Left ventricle myocardium inferior (tissue), 1 donor: Measurements from ENCODE around the gene KMT2A. TPM values are rescaled to one million over a fixed set of nuclear protein-coding genes. Genes with fewer than 3 reads are reported as not detected.

ENCODE experiments used
- DNase-seq: peaks from one replicate; pipeline ENCODE4 v3.0.0-alpha.2; 2020
- H3K27ac ChIP-seq: fragments of 200-600 bp; replicated peaks from 2 replicates; pipeline ENCODE4 v1.8.0; 2021
- H3K27me3 ChIP-seq: fragments of 200-600 bp; 2 replicates; pipeline ENCODE4 v1.8.0; 2021; ENCODE audit warnings: low read depth
- H3K36me3 ChIP-seq: fragments of 200-600 bp; 2 replicates; pipeline ENCODE4 v1.8.0; 2021
- H3K4me1 ChIP-seq: fragments of 200-600 bp; 2 replicates; pipeline ENCODE4 v1.8.0; 2021
- H3K4me3 ChIP-seq: fragments of 200-600 bp; 2 replicates; pipeline ENCODE4 v1.8.0; 2021; ENCODE audit warnings: mild to moderate bottlenecking, moderate library complexity
- H3K9me3 ChIP-seq: fragments of 200-600 bp; replicated peaks from 2 replicates; pipeline ENCODE4 v1.8.0; 2021
- intact Hi-C: fragments of 100-400 bp; cut with micrococcal nuclease; formaldehyde crosslinking; loops from one replicate; pipeline ENCODE4 v1.11.0; 2022
- total RNA-seq: library from RNA; stranded (reverse); fragmentation: NEBNext Ultra II Directional; extraction: Animal tissue kit (Norgen Biotek cat#: 25700); gene quantifications from one replicate; pipeline ENCODE4 v1.2.1, GENCODE V29; 2021
- TF ChIP-seq, protein P1 (sequence below): fragments of 200-600 bp; IDR thresholded peaks from 2 replicates; pipeline ENCODE4 v1.8.0; 2021; ENCODE audit warnings: antibody characterized with exemption, mild to moderate bottlenecking, borderline replicate concordance
- donor health status: DM: no; HTN: yes; CAD: no; lungs with severe emphysema.

KMT2A gene
- total RNA-seq, 1 donor from 2014 or later = 21.0 TPM

DNA sequence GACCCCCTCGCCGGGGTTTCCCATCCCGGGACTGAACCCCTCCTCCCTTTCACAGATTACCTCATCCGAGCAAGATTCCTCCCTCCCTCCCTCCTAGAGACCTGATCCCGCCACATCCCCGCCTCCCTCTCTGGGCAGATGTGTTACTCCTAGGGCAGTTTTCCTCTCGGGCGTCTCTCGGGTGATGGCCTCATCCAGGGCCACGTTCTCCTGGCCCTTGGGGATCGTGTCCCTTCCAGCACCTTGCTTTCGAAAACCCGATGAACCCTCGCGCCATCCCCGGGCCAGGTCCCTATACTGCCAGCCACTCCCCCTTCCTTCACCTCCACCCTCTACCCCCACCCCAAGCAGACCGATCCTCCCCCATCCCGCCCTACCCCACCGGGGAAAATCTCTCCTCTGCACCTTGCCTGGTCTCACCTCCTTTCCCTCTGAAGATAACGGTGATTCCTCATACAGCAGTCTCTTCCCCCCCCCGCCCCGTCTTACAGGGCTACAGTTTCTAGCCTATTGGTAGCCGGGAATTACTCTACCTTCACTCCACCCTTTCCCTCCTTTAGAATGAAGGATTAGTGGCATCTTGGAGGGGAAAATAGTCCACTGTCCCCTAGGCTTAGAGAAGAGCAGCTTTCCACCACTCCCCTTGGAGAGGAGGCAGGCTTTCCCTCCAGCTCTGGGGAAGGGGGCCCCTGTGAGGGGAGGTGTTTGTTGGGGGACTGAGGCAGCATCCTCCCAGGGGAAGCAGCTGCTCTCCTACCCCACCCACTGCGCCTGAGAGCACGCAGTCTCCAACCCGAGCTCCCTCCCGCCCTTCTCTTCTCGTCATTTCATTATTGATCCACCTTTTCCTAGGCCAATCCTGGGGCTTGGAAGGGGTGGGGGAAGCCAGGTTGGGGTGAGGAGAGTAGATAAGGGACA is 1.2 kb downstream of the KMT2A start:
- no peaks in the 10 kb centered on the region for H3K9me3 ChIP-seq
- H3K36me3 ChIP-seq = no peaks in the 10 kb centered on the region
- DNase-seq = peak; percentile 20
- TF ChIP-seq, protein P1, sequence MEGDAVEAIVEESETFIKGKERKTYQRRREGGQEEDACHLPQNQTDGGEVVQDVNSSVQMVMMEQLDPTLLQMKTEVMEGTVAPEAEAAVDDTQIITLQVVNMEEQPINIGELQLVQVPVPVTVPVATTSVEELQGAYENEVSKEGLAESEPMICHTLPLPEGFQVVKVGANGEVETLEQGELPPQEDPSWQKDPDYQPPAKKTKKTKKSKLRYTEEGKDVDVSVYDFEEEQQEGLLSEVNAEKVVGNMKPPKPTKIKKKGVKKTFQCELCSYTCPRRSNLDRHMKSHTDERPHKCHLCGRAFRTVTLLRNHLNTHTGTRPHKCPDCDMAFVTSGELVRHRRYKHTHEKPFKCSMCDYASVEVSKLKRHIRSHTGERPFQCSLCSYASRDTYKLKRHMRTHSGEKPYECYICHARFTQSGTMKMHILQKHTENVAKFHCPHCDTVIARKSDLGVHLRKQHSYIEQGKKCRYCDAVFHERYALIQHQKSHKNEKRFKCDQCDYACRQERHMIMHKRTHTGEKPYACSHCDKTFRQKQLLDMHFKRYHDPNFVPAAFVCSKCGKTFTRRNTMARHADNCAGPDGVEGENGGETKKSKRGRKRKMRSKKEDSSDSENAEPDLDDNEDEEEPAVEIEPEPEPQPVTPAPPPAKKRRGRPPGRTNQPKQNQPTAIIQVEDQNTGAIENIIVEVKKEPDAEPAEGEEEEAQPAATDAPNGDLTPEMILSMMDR = no peak
- intact Hi-C loops = no loop called here
- H3K4me1 ChIP-seq = peaks cover 81% of the 10 kb centered on the region
- peak overlapping the region; percentile 91 for H3K27ac ChIP-seq
- H3K4me3 ChIP-seq = peak overlapping the region; percentile 99
- no peaks in the 10 kb centered on the region for H3K27me3 ChIP-seq

DNA sequence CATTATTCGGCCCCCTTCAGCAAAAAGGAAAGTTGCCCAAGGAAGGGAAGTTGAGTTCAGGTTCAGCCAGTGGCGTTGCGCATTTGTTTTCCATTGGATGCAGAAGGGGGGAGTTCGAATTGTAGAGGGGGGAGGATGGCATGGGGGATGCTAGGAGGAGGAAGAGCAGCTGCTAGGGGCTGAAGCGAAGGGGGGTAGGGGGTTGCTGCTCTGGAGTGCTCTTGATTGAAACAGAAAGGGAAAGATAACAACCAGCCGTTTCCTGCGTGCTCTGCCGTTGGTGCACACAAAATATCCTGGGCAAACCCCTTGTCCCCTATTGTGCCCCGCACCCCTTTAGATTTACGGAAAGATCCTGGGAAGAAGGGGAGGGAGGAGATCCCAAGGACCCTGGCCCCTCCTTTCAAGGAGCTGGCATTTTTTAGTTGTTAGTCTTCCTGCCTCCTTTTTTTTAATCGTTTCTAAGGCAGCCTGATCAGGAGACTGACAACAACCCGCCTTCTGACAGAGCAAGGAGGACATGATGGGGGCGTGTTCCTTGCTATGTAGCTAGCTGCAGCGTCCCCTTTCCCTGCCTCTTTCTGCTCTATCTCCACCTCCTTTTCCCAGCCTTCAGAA is 2.1 kb downstream of the KMT2A start:
- TF ChIP-seq, protein P1 = no peak
- Histone ChIP-seq H3K4me3 (peak overlapping the region; percentile 99), H3K27me3 (no peaks in the 10 kb centered on the region), H3K9me3 (no peaks in the 10 kb centered on the region), H3K36me3 (no peaks in the 10 kb centered on the region), H3K27ac (peak overlapping the region; percentile 91), H3K4me1 (peaks cover 91% of the 10 kb centered on the region)
- DNase-seq = peak; percentile 14
- intact Hi-C loops = no loop called here

DNA sequence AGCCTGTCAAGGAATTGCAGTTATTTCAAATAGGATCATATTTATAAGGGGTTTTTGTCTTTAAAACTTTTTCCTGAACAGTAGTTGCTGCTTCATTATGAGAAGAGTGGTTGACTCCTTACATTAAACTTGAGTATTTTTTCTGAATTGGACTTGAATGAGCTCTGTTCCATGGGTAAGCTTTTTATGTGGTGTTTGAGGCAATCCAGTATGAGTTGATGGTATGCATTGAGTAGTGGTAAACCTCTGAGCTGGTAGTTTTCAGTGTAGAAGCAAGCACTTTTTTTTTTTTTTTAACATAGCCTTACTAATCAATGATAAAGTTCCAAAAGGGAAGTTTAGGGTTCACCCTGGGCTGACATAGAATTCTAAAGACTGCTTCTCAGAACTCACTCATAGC is 3.4 kb downstream of the KMT2A start:
- peaks cover 93% of the 10 kb centered on the region for H3K4me1 ChIP-seq
- intact Hi-C loops = no loop called here
- no peak overlapping the region for H3K4me3 ChIP-seq
- H3K9me3 ChIP-seq = no peaks in the 10 kb centered on the region
- no peaks in the 10 kb centered on the region for H3K27me3 ChIP-seq
- DNase-seq = no peak
- TF ChIP-seq, protein P1 = no peak
- no peaks in the 10 kb centered on the region for H3K36me3 ChIP-seq
- no peak overlapping the region for H3K27ac ChIP-seq

DNA sequence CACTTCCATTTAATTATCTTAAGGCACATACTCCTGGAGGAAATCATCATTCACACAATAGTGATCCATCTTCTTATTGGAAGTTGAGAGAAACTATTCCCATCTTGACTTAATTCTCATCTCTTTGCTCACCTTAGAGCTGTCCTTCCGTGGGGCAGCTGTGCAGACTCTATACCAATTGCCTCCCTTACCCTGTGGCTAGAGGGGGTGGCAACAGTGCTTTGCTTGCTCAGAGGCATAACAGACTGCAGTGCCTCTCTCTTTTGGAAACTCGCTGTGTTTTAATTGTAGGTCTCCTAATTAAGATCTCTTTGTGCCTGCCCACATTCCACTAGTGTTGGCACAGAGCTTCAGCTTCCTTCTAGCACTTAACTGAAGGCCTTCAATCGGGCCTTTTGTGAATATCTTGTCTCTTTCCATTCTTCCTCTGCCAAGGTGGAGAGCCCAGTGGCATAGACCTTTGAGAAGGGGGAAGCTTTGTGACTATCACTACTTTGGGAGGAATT is 5.5 kb downstream of the KMT2A start:
- peak overlapping the region; percentile 28 for H3K27ac ChIP-seq
- H3K9me3 ChIP-seq = no peaks in the 10 kb centered on the region
- DNase-seq = no peak
- TF ChIP-seq, protein P1 = no peak
- no peaks in the 10 kb centered on the region for H3K36me3 ChIP-seq
- peaks cover 87% of the 10 kb centered on the region for H3K4me1 ChIP-seq
- intact Hi-C loops = no loop called here
- H3K27me3 ChIP-seq = no peaks in the 10 kb centered on the region
- H3K4me3 ChIP-seq = no peak overlapping the region

DNA sequence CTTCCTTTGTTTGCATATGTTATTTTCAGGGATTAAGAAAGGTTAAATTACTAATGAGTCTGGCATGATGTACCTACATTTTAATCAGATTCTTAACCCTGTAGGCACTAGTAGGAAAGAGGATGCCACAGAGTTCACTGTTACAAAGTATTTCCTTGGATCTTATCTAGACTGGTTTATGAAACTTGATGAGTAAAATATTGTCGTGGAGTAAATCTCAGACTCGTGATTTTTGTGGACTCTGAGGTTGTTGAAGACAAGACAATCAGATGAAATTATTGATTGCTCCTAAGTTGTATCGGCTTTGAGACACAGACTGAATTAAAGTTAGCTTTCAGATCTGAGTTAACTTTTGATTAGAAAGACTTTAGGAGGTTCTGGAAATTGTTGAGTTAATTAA is 6.0 kb downstream of the KMT2A start:
- no peaks in the 10 kb centered on the region for H3K9me3 ChIP-seq
- intact Hi-C loops = no loop called here
- no peaks in the 10 kb centered on the region for H3K36me3 ChIP-seq
- DNase-seq = no peak
- no peak overlapping the region for H3K4me3 ChIP-seq
- peaks cover 87% of the 10 kb centered on the region for H3K4me1 ChIP-seq
- TF ChIP-seq, protein P1 = no peak
- peak overlapping the region; percentile 28 for H3K27ac ChIP-seq
- no peaks in the 10 kb centered on the region for H3K27me3 ChIP-seq
